ENCODE data around the gene EDN2. TPM values are rescaled to one million over a fixed set of nuclear protein-coding genes. Genes with fewer than 3 reads are reported as not detected.

EDN2 gene
- total and polyA plus RNA-seq, 2 donors (not counting 1 experiment from before 2014, with no cell fraction given): not detected

GRCh38 chr1:41473738-41474362 is 10.6 kb downstream of the EDN2 start:
- no peak overlapping the region for H3K4me2 ChIP-seq (replicated peaks; ENCODE audit: low read depth, low read length, poor library complexity, severe bottlenecking)
- H3K4me1 Mint-ChIP-seq: no peaks in the 10 kb centered on the region
- CTCF ChIA-PET: interaction anchor here (1.1 kb wide), 1 partner anchor 42 kb away, joined by 3 read pairs; no protein-coding TSS in a partner anchor

GRCh38 chr1:41471658-41472057 is 12.8 kb downstream of the EDN2 start:
- Mint-ChIP-seq H3K9me3 (ENCODE audit: insufficient read depth) (no peaks in the 10 kb centered on the region), H3K4me1 (no peaks in the 10 kb centered on the region), H3K27ac (no peak overlapping the region), H3K4me3 (no peak overlapping the region), H3K27me3 (peaks cover 7% of the 10 kb centered on the region)
- no peaks in the 10 kb centered on the region for H3K36me3 ChIP-seq (replicated peaks in 1 of 2; ENCODE audit: control extremely low read depth in 1 of 2, control insufficient read depth in 1 of 2, extremely low read depth in 1 of 2, insufficient read depth in 2 of 2, low read length in 1 of 2)
- H3K9ac ChIP-seq (ENCODE audit: low read length): no peak overlapping the region
- ChIA-PET POLR2A (no interaction called here), CTCF (no interaction called here)
- peaks cover 0 to 2% (median 0%) of the 10 kb centered on the region in 4 experiments for H3K27me3 ChIP-seq (replicated peaks in 1 of 4; ENCODE audit: control extremely low read depth in 1 of 4, control insufficient read depth in 3 of 4, insufficient read depth in 4 of 4, low read length in 3 of 4)
- H4K20me1 ChIP-seq (ENCODE audit: control insufficient read depth, insufficient read depth, low read length, poor library complexity, severe bottlenecking): no peaks in the 10 kb centered on the region
- no peaks in the 10 kb centered on the region for H3K4me1 ChIP-seq (ENCODE audit: control insufficient read depth in 2 of 2, insufficient read depth in 2 of 2, low read length in 2 of 2)
- no peaks in the 10 kb centered on the region for H3K9me3 ChIP-seq (ENCODE audit: control extremely low read depth in 1 of 3, control insufficient read depth in 2 of 3, insufficient read depth in 1 of 3, low read length in 2 of 3)
- intact Hi-C loops (cut with micrococcal nuclease): no loop called here
- no peak overlapping the region for H3K4me3 ChIP-seq (ENCODE audit: control extremely low read depth in 1 of 5, extremely low read depth in 1 of 5, insufficient read depth in 1 of 5, low read depth in 2 of 5, low read length in 4 of 5)
- DNase-seq (no peak), ATAC-seq (ENCODE audit: low read depth) (no peak)
- no peak overlapping the region for H3K4me2 ChIP-seq (replicated peaks; ENCODE audit: low read depth, low read length, poor library complexity, severe bottlenecking)
- H3K27ac ChIP-seq (ENCODE audit: low read length in 2 of 2): no peak overlapping the region
- WGBS (ENCODE audit: insufficient coverage): 81% methylated on average over 4 of the region's 6 CpGs
- no peak overlapping the region for H2AFZ ChIP-seq (ENCODE audit: insufficient read depth, low read depth, low read length, poor library complexity, severe bottlenecking)
- TF ChIP-seq CTCF (IDR thresholded peaks at IDR 0.05) (no peak), EZH2 (IDR thresholded peaks at IDR 0.05; ENCODE audit: borderline replicate concordance, insufficient read depth, low read depth, low read length, poor library complexity, severe bottlenecking) (no peak)
- H3K79me2 ChIP-seq (ENCODE audit: control insufficient read depth, insufficient read depth, low read length): no peaks in the 10 kb centered on the region

More at GRCh38 chr1:41473738-41474362, 10.6 kb downstream of the EDN2 start:
- H2AFZ ChIP-seq (ENCODE audit: insufficient read depth, low read depth, low read length, poor library complexity, severe bottlenecking): no peak overlapping the region
- no peak overlapping the region for H3K27ac Mint-ChIP-seq
- H4K20me1 ChIP-seq (ENCODE audit: control insufficient read depth, insufficient read depth, low read length, poor library complexity, severe bottlenecking): no peaks in the 10 kb centered on the region
- TF ChIP-seq CTCF (IDR thresholded peaks at IDR 0.05): no peak
- no peak for TF ChIP-seq EZH2 (IDR thresholded peaks at IDR 0.05; ENCODE audit: borderline replicate concordance, insufficient read depth, low read depth, low read length, poor library complexity, severe bottlenecking)
- H3K27ac ChIP-seq (ENCODE audit: low read length in 2 of 2): no peak overlapping the region
- H3K9me3 Mint-ChIP-seq (ENCODE audit: insufficient read depth): no peaks in the 10 kb centered on the region
- H3K27me3 ChIP-seq (replicated peaks in 1 of 4; ENCODE audit: control extremely low read depth in 1 of 4, control insufficient read depth in 3 of 4, insufficient read depth in 4 of 4, low read length in 3 of 4): no peaks in the 10 kb centered on the region
- H3K4me3 Mint-ChIP-seq: no peak overlapping the region
- no peak for DNase-seq
- H3K9ac ChIP-seq (ENCODE audit: low read length): no peak overlapping the region
- H3K4me3 ChIP-seq (ENCODE audit: control extremely low read depth in 1 of 5, extremely low read depth in 1 of 5, insufficient read depth in 1 of 5, low read depth in 2 of 5, low read length in 4 of 5): no peak overlapping the region
- no peaks in the 10 kb centered on the region for H3K4me1 ChIP-seq (ENCODE audit: control insufficient read depth in 2 of 2, insufficient read depth in 2 of 2, low read length in 2 of 2)
- no peaks in the 10 kb centered on the region for H3K9me3 ChIP-seq (ENCODE audit: control extremely low read depth in 1 of 3, control insufficient read depth in 2 of 3, insufficient read depth in 1 of 3, low read length in 2 of 3)
- intact Hi-C loops (cut with micrococcal nuclease): no loop called here
- no peaks in the 10 kb centered on the region for H3K36me3 ChIP-seq (replicated peaks in 1 of 2; ENCODE audit: control extremely low read depth in 1 of 2, control insufficient read depth in 1 of 2, extremely low read depth in 1 of 2, insufficient read depth in 2 of 2, low read length in 1 of 2)
- no peaks in the 10 kb centered on the region for H3K79me2 ChIP-seq (ENCODE audit: control insufficient read depth, insufficient read depth, low read length)
- no peak for ATAC-seq (ENCODE audit: low read depth)
- peaks cover 4% of the 10 kb centered on the region for H3K27me3 Mint-ChIP-seq
- POLR2A ChIA-PET: no interaction called here
- WGBS (ENCODE audit: insufficient coverage): 93% methylated on average over 5 of the region's 6 CpGs

All from B cell (primary cell).